Spleen (tissue), 7 donors: Measurements from ENCODE around the gene DLG1.

Experiments used
- CTCF ChIP-seq, 11 experiments: fragments of 200-600 bp in 7 of 11; fragments of 450-650 bp in 4 of 11; sonication (generic) in 4 of 11; IDR thresholded peaks in 8 of 11; conservative IDR thresholded peaks in 3 of 11; 1 replicate in 7 of 11; 2 replicates in 4 of 11; pipeline versions ENCODE4 v1.4.0 to v1.8.0; 2016 to 2021; ENCODE audit warnings: antibody characterized with exemption in 11 of 11, inconsistent platforms in 4 of 11, mild to moderate bottlenecking in 1 of 11
- POLR2A ChIP-seq, 3 donors: fragments of 450-650 bp; IDR thresholded peaks; one replicate each; pipeline ENCODE4 v1.5.1; 2017; ENCODE audit warnings: antibody characterized with exemption in 3 of 3, mild to moderate bottlenecking in 1 of 3
- donor health status: DM: no; HTN: no; CAD: no; lungs with moderate emphysema.
- donor health status: DM: no; HTN: no; CAD: no.
- donor health status: DM: no; HTN: no; CAD: no.

- TF ChIP-seq CTCF (IDR thresholded peaks at IDR 0.05 in 8 of 11, conservative IDR thresholded peaks at IDR 0.05 in 3 of 11) = no peak
- no peak for TF ChIP-seq POLR2A (IDR thresholded peaks at IDR 0.05)
Measured at GRCh38 chr3:197344582-197345318, 46.3 kb upstream of the DLG1 start.
